ENCODE results near the gene FAM25C.
"Not testable (repeated sequence)": the region's sequence is repeated elsewhere in the genome, so short reads cannot be mapped to it uniquely, and the experiment has no call there.

DNA sequence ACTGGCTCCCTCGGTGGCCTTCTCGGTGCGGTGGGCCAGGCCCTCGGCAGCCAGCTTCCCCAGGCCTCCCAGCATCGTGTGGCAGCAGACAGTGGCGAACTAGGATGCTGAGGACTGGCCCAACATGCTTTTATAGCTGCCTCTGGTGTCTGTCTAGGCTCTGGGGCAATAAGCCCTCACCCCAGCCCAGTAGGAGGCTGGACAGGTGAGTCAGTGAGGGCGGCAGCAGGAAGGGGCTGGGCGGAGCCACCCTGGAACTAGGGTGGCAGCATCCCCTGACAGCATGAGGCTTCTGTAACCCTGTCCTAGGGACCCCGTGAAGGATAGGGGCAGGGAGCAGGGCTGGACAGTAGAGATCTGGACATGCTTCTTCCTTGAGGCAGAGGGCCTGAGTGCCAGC lies at the start of gene FAM25C:
- TF ChIP-seq POLR2AphosphoS5 (IDR thresholded peaks at IDR 0.05; ENCODE audit: low read depth, low read length); REST (IDR thresholded peaks at IDR 0.05; ENCODE audit: insufficient read depth in 1 of 2, low read depth in 2 of 2, low read length in 2 of 2); TAF1 (IDR thresholded peaks at IDR 0.05; ENCODE audit: borderline replicate concordance, insufficient read depth, low read length): not testable (repeated sequence)
